ENCODE results near the gene GPC5. TPM values are rescaled to one million over a fixed set of nuclear protein-coding genes. Genes with fewer than 3 reads are reported as not detected.

Gene GPC5
- total RNA-seq, 1 donor from 2014 or later: 0.99 TPM

DNA sequence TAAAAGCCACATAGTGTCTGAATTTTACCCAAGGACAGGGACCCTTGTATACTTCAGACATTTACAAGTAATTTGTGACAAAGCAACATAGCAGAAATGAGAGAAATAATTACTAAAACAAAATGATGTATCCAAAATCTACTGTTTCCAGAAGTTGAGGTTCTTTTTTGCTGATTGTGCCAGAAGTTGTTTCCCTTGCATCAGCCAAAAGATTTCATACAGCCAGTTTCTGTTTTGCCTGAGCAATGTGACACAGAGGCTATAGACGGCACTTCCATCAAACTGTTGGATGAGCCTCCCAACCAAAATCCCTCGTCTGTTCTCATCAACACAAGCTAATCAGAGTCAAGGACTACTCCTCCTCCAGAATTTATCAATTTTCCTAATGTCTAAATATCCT, 915.0 kb downstream of the GPC5 start:
- Mint-ChIP-seq H3K4me3 (ENCODE audit: unreplicated experiment) (no peak overlapping the region), H3K4me1 (ENCODE audit: low read depth) (peaks cover 3% of the 10 kb centered on the region), H3K9me3 (ENCODE audit: low read depth) (peaks cover 8% of the 10 kb centered on the region), H3K27me3 (ENCODE audit: low read depth) (no peaks in the 10 kb centered on the region), H3K27ac (ENCODE audit: unreplicated experiment) (no peak overlapping the region), H3K36me3 (ENCODE audit: low read depth) (no peaks in the 10 kb centered on the region)
- DNase-seq (ENCODE audit: low spot score): no peak
- TF ChIP-seq, protein P1, sequence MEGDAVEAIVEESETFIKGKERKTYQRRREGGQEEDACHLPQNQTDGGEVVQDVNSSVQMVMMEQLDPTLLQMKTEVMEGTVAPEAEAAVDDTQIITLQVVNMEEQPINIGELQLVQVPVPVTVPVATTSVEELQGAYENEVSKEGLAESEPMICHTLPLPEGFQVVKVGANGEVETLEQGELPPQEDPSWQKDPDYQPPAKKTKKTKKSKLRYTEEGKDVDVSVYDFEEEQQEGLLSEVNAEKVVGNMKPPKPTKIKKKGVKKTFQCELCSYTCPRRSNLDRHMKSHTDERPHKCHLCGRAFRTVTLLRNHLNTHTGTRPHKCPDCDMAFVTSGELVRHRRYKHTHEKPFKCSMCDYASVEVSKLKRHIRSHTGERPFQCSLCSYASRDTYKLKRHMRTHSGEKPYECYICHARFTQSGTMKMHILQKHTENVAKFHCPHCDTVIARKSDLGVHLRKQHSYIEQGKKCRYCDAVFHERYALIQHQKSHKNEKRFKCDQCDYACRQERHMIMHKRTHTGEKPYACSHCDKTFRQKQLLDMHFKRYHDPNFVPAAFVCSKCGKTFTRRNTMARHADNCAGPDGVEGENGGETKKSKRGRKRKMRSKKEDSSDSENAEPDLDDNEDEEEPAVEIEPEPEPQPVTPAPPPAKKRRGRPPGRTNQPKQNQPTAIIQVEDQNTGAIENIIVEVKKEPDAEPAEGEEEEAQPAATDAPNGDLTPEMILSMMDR (IDR thresholded peaks at IDR 0.05): no peak

DNA sequence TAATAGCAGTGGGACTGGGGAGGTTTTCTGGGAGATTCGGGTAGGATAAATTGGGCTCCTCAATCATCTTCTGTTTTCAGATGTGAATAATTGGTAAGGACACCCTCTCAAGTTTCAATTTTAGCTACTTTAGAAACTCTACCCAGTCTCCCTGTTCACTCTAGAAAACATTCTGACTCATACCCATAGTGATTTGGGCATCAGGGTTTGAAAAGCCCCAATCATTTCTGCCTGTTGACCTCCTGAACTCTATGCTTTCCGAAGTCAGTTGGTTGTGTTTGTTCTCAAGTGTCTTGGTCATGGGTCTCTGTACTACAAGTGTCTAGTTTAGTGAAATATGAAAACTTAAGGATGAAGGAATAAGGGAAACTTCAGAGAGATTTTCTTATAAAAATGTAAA, 916.8 kb downstream of the GPC5 start:
- Mint-ChIP-seq H3K27me3 (ENCODE audit: low read depth) (no peaks in the 10 kb centered on the region), H3K4me1 (ENCODE audit: low read depth) (peaks cover 3% of the 10 kb centered on the region), H3K27ac (ENCODE audit: unreplicated experiment) (no peak overlapping the region), H3K4me3 (ENCODE audit: unreplicated experiment) (no peak overlapping the region), H3K36me3 (ENCODE audit: low read depth) (no peaks in the 10 kb centered on the region), H3K9me3 (ENCODE audit: low read depth) (peaks cover 5% of the 10 kb centered on the region)
- DNase-seq (ENCODE audit: low spot score): no peak
- TF ChIP-seq, protein P1 (IDR thresholded peaks at IDR 0.05): no peak

DNA sequence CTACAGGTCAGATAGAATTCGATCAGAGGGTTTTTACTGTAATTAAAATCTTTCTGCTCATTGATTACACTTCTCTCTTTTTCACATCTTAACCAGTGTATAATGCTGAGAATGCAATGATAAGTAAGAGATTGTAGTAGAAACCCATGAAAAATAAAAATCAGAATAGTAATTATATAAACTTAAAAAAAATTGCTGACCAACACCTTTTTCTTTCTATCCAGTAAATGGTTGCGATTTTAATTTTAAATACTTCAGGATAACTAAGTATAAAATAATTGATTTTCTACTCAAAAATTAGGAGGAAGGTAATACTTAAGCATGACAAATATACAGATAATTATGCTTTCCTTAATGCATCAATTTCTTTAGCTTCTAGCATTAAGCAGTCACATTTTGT, 917.6 kb downstream of the GPC5 start:
- no peak overlapping the region for H3K27ac Mint-ChIP-seq (ENCODE audit: unreplicated experiment)
- DNase-seq (ENCODE audit: low spot score): no peak
- no peaks in the 10 kb centered on the region for H3K36me3 Mint-ChIP-seq (ENCODE audit: low read depth)
- H3K4me3 Mint-ChIP-seq (ENCODE audit: unreplicated experiment): no peak overlapping the region
- peaks cover 3% of the 10 kb centered on the region for H3K4me1 Mint-ChIP-seq (ENCODE audit: low read depth)
- TF ChIP-seq, protein P1 (IDR thresholded peaks at IDR 0.05): no peak
- H3K9me3 Mint-ChIP-seq (ENCODE audit: low read depth): peaks cover 5% of the 10 kb centered on the region
- no peaks in the 10 kb centered on the region for H3K27me3 Mint-ChIP-seq (ENCODE audit: low read depth)

DNA sequence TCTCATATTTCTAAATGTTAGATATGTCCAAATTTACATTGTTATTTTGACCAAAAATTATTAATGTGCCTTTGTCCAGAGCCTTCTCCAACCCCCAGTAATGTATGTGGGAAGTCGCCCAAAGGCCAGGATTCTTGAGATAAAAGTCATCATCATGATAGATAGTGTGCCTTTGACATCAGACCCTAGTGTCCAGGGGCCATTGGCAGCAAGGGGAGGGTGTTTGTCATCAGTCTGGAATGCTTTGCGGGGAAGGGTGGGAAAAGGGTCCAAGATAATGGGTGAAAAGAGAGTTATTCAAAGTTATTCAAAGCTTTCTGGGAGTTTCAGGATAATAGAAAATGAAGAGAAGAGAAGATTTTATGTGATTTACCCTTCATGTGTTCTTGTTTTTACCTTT, 918.6 kb downstream of the GPC5 start:
- TF ChIP-seq, protein P1 (IDR thresholded peaks at IDR 0.05): no peak
- Mint-ChIP-seq H3K4me1 (ENCODE audit: low read depth) (peaks cover 3% of the 10 kb centered on the region), H3K4me3 (ENCODE audit: unreplicated experiment) (no peak overlapping the region), H3K36me3 (ENCODE audit: low read depth) (no peaks in the 10 kb centered on the region), H3K27ac (ENCODE audit: unreplicated experiment) (no peak overlapping the region), H3K9me3 (ENCODE audit: low read depth) (peaks cover 2% of the 10 kb centered on the region), H3K27me3 (ENCODE audit: low read depth) (no peaks in the 10 kb centered on the region)
- no peak for DNase-seq (ENCODE audit: low spot score)

DNA sequence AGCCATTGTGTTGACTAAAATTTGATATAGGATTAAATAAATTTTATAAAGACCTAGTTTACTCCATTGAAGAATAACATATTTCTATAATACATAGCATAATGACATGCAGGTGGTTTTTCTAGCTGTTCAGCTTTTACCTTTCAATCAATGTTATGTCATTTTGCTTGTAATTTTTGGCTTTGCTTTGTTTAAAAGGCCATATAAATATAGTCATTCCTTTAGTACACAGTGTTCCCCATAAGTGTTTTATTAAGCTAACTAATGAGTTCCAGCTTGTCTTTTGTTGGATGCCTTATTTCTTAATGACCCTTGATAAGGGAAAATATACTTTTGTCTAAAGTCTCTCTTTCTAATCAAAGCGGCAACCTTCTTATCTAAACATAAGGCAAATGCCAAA, 921.9 kb downstream of the GPC5 start:
- peaks cover 3% of the 10 kb centered on the region for H3K4me1 Mint-ChIP-seq (ENCODE audit: low read depth)
- no peak overlapping the region for H3K27ac Mint-ChIP-seq (ENCODE audit: unreplicated experiment)
- TF ChIP-seq, protein P1 (IDR thresholded peaks at IDR 0.05): no peak
- no peaks in the 10 kb centered on the region for H3K9me3 Mint-ChIP-seq (ENCODE audit: low read depth)
- no peaks in the 10 kb centered on the region for H3K27me3 Mint-ChIP-seq (ENCODE audit: low read depth)
- no peak for DNase-seq (ENCODE audit: low spot score)
- H3K4me3 Mint-ChIP-seq (ENCODE audit: unreplicated experiment): no peak overlapping the region
- H3K36me3 Mint-ChIP-seq (ENCODE audit: low read depth): no peaks in the 10 kb centered on the region

All from chondrocyte (in vitro differentiated cells).